HG03439 (cell line): ENCODE data around the gene ZNF462.
"Not testable (repeated sequence)": the region's sequence is repeated elsewhere in the genome, so short reads cannot be mapped to it uniquely, and the experiment has no call there.

Experiments used
- ATAC-seq: cut with Tn5 transposase; IDR thresholded peaks from one replicate; pipeline ENCODE4 v1.9.1; 2021; ENCODE audit warnings: mild to moderate bottlenecking, moderate library complexity; ENCODE audit not compliant: unreplicated experiment

Gene ZNF462, protein sequence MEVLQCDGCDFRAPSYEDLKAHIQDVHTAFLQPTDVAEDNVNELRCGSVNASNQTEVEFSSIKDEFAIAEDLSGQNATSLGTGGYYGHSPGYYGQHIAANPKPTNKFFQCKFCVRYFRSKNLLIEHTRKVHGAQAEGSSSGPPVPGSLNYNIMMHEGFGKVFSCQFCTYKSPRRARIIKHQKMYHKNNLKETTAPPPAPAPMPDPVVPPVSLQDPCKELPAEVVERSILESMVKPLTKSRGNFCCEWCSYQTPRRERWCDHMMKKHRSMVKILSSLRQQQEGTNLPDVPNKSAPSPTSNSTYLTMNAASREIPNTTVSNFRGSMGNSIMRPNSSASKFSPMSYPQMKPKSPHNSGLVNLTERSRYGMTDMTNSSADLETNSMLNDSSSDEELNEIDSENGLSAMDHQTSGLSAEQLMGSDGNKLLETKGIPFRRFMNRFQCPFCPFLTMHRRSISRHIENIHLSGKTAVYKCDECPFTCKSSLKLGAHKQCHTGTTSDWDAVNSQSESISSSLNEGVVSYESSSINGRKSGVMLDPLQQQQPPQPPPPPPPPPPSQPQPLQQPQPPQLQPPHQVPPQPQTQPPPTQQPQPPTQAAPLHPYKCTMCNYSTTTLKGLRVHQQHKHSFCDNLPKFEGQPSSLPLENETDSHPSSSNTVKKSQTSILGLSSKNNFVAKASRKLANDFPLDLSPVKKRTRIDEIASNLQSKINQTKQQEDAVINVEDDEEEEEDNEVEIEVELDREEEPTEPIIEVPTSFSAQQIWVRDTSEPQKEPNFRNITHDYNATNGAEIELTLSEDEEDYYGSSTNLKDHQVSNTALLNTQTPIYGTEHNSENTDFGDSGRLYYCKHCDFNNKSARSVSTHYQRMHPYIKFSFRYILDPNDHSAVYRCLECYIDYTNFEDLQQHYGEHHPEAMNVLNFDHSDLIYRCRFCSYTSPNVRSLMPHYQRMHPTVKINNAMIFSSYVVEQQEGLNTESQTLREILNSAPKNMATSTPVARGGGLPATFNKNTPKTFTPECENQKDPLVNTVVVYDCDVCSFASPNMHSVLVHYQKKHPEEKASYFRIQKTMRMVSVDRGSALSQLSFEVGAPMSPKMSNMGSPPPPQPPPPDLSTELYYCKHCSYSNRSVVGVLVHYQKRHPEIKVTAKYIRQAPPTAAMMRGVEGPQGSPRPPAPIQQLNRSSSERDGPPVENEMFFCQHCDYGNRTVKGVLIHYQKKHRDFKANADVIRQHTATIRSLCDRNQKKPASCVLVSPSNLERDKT (N-terminal part only)

DNA sequence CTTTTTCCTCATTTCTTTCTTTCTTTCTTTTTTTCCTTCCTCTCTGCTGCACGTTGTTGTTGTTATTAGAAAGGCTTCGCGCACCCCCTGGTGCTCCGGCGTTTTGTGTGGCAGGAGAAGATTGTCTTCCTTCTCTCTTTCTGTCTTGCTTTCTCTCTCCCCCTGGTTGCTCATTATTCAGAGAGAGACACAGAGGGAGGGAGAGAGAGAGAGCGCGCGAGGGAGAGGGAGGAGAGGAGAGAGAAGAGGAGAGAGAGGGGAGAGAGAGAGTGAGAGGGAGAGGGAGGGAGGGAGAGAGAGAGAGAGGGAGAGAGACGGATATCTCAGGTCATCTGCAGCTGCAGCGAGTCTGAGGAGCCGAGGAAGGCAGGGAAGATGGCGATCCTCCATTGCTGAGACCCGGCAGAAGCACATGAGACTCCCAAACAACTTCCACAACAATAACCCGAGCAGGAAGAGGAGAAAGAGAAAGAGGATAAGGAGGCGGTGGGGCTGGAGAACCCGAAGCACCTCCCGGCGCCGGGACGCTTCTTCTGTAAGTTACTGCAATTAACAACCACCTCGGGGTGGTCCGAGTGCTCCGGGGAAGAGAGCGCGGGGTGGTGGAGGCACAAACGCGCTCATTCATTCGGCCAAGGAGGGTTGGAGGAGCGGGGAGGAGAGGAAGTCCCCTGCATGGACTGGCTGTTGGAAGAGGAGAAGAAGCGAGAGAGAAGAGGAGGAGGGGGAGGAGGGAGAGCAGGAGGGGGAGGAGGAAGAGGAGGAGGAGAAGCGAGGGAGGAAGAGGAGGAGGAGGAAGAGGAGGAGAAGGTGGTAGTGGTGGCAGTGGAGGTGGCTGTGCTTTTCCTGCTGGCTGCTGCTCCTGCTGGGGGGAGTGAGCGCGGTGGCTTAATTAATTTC lies at the start of gene ZNF462:
ZNF462 (plus strand) TSS at position 346 of the 900 bp plus-strand sequence. CDS start 60,218 bp downstream, outside the sequence.
- no peak for ATAC-seq

DNA sequence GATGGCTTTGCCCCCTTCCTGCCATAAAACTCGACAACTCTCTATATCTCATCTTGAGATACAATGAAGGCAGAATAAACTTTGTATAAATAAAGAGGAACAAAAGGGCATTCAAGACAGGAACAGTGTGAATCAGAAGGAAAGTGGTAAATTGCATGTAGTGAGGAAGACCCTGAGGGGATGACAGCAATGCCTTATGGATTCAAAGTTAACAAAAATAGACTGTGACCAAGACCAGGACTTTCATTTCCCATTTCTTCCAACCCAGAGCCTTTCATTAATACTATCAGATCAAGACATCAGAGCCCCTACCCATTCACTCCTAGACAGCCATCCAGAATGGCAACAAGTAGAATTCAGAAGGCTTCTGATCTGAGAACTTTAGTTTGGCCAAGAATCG lies 46.4 kb upstream of the ZNF462 start:
- ATAC-seq = no peak

DNA sequence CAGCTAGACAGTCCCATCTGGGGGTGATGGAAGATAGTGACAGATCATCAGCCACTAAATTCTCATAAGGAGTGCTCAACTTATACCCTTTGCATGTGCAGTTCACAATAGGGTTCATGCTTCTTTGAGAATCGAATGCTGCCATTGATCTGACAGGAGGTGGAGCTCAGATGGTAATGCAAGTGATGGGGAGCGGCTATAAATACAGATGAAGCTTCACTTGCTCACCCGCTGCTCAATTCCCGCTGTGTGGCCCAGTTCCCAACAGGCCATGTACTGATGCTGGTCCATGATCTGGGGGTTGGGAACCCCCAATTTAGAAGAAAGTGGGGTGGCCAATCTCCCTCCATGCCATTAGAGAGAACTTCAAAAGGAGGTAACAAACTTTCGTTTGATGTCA lies 44.9 kb upstream of the ZNF462 start:
- no peak for ATAC-seq

DNA sequence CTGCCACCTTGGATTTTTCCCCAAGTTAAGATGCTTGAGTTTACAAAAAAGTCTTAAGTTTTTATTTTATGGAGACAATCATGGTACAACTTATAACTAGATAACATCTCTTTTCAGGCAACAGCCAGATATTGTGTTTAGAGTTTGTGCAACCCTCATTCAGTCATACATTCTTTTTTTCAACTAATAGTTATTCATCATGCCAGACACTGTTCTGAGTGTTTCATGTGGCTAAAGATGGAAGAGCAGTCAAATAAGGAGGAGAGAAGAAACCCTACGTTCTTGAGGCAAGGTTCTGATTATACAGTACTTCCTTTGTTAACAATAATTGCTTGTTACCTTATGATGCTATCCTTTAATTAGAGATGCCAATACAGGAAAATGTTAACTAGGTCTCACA lies 42.1 kb upstream of the ZNF462 start:
- no peak for ATAC-seq

DNA sequence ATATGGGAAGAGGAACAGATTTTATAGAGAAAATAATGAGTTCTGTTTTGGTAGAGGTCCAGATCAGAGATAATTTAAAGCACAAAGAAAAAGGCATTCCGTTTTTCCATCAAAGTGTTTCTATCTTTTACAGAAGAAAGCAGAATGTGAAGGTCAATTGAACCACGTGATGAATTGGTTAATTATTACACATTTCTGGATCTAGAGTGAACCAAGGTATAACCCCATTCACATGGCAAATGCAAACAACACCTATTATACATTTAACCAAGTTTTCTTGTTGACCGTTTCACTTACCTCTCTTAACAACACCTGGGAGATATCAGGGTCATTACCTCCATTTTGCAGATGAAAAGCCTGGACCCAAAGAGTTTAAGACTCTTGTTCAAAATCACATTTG lies 34.9 kb upstream of the ZNF462 start:
- no peak for ATAC-seq

DNA sequence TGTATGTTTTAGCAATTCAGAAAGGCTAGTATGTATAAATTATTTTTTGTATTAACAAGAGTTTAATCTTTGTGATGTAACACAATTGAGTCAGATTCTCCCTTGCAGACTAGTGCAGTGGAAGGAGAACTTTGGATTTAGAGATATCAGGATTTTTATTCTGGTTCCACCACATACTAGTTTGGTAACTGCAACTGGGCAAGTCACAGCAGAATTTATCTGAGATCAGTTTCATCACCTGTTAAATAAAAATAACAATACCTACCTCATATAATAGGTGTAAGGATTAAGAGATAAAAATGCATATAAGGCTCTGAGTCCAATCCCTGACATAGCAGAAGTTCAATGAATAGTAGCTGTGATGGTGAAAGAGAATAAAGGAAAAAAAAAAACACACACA lies 34.0 kb upstream of the ZNF462 start:
- no peak for ATAC-seq

DNA sequence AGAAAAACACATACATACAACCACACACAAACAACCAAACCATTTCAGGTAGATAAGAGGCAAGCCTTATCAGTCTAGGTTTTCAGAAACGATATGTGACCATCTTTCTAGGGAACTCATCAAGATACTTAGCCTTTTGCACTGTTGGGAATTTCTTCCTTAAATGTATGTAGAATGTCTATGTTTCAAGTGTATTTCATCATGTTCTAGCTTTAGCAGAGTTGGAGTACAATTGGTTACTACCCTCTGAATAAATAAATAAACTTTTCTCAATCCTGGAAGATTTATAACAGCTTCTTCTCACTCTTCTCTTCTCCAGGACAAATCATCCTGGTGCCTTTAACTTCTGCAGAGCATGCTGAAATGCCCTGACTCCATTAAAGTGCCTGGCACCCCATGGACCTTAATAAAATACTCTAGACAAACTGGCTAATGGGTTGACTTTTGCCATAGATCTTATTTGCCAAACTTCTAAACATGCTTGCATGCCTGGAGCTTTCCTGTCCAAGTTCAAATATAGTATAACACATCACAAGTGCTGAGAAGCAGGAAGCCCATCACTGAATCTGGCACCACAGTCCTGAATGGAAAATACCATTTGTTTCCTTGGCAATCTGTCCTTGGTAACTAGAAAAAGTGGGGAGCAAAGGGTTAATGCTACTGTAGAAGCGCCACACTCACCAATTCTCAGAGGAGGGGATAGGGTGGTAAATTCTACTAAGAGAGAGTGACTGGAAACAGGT lies 33.1 kb upstream of the ZNF462 start:
- no peak for ATAC-seq

DNA sequence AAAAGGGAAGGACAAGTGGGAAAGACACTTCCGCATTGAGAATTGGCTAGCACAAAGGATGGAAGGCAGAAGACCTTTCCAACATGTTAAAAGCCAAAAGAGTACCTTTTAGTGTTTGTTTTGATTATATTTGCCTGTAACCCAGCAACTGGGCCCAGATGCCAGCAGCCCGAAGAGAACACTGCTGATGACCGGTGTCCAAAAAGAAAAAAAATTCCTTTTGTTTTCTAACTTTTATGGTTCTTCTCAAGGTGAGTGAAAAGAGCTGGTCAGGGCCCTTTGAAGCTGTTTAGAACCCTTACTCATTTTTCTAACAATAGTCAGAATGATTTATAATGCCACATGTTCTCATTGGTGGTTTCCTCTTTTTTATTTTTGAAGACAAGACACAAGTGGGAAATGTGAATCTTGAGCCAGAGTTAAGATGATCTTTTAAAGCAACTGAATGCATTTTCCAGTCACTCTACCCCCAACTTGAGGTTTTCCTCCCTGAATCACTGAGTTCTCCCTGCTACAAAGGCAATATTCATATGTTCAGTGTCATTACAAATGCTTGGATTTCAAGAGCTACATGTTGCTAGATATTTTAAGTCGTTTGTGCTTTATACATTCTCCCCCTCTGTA lies 32.3 kb upstream of the ZNF462 start:
- ATAC-seq = no peak

DNA sequence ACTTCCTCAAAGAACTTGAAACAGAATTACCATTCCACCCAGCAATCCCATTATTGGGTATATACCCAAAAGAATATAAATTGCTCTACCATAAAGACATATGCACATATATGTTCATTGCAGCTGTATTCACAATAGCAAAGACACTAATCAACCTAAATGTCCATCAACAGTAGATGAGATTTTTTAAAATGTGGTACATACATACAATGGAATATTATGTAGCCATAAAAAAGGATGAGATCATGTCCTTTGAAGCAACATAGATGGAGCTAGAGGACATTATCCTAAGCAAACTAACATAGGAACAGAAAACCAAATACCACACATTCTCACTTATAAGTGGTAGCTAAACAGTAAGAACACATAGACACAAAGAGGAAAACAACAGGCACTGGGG lies 28.1 kb upstream of the ZNF462 start:
- ATAC-seq = no peak

DNA sequence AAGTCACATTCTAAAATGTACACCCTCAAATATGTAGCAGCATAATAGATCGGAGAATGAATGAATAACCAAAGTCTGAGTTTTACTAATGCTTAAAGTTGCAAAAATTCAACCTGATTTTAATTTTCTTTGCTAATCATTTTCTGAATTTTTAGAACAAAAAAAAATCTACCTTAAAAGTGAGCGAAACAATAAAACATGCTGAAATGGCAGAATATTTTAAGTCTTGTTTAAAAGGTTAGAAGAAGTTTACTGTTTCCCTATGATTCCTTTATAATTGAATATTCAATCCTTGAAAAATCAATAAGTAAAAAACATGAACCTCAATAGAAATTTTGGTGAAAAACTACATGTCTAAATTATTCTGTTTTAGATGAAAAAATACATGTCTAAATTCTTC lies 27.1 kb upstream of the ZNF462 start:
- no peak for ATAC-seq

DNA sequence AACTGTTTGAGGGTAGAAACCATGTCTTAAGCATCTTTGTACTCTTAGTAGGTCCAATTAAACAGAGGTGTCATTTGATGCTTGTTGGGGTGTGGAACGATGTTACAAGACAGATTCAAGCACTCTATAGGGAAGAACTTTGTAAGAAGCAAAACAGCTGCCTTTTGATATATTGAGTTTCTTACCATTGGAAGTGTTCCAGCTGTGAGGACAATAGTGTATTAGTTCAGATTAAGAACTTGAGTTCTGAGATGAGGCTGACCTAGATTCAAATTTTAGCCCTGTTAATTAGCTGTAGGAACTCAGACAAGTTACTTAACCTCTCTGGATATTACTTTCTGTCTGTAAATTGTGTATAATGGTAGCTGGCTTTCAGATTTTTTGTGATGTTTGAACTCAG lies 19.6 kb upstream of the ZNF462 start:
- no peak for ATAC-seq

DNA sequence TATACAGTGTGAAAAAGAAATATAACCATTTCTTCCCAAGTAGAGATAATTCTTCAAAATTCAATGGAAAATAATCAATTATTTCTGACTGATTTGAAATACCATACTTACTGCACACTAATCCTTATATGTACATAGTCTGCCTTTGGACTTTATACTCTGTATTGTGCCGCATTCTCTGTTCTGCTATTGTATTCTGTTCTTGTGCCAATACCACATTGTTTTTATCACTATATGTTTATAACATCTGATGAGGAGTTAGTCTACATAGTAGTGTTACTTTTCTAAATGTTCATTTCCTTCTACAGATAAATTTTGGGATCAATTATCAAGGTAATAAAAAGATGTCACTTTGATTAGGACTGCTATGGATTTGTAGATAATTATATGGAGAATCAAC lies 16.7 kb upstream of the ZNF462 start:
- ATAC-seq = no peak

DNA sequence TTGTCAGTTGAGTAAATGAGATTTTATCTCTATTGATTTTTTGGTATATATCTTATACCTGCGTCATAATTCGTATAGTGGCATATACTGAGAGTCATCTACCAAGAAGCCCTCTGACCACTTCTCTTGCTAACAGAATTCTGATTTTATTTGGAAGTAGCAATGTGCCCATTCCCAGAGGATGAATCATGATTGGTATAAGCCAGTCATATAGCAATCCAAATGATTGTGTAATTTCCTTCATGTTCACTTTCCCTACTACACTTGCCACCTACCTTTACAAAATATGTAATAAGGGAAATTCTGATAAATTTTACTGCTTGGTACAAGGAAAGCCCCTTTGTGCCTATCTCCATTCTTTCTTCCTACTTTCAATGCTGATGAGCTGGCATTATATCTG lies 16.1 kb upstream of the ZNF462 start:
- no peak for ATAC-seq

DNA sequence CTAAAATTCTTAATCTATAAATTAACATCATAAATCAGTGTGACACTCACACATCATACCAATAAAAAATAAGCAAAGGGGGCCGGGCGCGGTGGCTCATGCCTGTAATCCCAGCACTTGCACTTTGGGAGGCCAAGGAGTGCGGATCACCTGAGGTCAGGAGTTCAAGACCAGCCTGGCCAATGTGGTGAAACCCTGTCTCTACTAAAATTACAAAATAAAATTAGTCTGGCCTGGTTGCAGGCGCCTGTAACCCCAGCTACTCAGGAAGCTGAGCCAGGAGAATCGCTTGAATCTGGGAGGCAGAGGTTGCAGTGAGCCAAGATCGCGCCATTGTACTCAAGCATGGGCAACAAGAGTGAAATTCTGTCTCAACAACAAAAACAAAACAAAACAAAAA lies 11.3 kb upstream of the ZNF462 start:
- not testable (repeated sequence) for ATAC-seq

DNA sequence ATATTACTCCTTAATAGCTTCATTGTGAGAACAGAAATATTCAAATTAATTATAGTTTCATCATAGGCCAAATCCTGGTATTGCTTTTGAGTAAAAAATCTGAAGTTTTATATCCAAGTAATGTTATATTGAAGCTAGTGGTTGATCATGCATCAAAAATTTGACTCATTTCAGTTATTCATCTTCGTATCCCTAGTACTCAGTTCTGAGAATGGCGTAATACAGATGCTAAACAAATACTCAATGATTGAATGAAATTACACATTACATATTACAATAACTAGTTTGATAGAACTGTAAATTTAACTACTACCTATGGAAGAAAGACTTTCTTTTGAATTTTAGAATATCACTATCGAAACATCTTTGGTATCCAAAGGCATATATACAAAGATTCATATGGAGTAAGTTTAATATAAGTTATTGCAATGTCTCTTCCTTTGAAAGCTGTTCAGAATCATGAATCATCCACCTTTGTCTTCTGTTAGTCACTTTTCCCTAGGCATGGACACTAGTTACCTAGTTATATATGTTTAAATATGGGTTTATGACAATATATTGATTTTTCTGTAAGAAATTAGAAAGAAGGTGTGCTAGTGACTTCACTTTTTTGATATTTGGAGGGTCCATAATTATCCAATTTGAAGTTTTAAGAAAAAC lies 5.0 kb upstream of the ZNF462 start:
- no peak for ATAC-seq

DNA sequence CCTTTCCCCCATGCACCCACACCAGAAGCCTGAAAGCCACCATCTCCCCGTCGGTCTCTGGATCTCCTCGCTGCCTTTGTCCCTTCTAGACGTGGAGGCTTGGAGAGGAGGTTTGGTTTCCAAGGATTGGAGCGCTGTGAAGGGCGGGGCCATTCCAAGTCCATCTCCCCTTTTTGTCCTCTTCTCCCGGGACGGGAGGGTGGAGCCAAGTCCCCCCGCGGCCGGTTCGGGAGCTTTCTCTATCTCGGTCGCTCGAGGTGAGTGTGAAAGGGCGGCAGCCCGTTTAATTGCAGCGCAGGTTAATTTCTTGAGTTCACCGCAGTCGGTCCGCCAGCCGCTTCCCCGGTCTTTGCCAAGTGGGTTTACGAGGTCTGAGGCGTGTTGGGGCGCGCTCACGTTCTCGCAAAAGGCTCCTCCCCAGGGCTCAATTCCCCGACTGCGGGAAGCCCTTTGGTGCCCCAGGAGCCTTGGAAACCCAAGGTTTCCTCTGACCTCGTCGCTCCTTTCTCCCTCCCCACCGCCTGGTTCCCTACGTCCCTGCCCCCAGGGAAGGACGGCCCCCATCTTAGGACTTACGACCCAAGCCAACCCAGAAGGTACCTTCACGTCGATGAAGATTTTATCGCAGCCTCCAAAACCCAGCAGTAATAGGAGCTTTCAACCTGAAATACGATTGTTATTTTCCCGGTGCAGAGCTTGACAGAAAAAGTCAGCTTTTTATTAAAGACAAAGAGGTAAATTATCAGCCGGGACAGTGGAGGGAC lies 2.8 kb upstream of the ZNF462 start:
- no peak for ATAC-seq

DNA sequence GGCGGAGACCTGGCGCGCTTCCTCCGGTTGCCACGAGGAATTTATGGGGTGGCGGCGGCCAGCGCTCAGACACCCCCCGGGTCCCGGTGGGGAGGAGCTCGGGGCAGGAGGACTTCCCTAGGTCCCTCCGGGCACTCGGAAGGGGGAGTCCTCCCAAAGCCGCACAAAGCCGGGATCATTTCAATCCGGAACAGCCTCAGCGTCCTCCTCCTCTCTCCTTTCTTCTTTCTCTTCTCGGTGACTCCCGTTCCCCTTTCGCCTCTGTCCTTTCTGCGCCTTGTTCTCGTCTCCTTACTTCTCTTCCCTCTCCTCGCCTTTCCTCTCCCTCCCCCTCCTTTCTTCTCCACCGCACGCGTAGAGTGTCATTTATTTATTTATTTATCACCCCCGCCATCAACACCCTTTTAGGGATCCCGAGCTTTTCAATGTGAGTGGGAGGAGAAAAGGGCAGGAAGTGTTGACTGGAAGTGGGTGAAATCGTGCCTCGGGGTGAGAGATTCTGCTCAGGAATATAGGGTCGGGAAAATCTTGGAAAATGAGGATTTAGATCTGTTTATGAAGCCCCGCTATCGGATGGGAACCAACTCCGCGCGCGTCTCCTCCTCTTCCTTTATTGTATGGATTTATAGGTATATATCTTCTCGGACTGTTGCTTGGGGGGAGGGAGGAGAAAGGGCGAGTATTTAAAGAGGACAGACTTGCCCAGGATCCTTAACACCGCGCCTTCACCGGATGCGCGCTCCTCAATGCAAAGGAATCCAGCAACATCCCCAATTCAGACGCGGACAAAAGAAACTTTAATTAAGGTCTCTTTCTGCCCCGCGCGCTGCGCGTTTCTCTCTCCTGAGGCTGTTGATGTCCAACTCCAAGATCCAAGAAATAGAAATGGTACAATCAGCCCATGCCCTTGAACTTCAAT lies 2.0 kb upstream of the ZNF462 start:
- no peak for ATAC-seq
